DMS53 treated with DMSO at 0.1 percent for 48 hours (cell line): Measurements from ENCODE around the gene ARMH3.

Experiments used
- DNase-seq: peaks from one replicate; lab custom pipeline; 2025; ENCODE audit not compliant: unreplicated experiment; lab: John Stamatoyannopoulos, UW

The ARMH3 gene

GRCh38 chr10:101901340-101901739, 154.6 kb downstream of the ARMH3 start:
- DNase-seq = no peak

GRCh38 chr10:101897633-101898032, 158.3 kb downstream of the ARMH3 start:
- no peak for DNase-seq

- DNase-seq = no peak
Observed at GRCh38 chr10:101896225-101896877, 159.6 kb downstream of the ARMH3 start.

GRCh38 chr10:101895781-101896180, 160.2 kb downstream of the ARMH3 start:
- no peak for DNase-seq

- no peak for DNase-seq
Observed at GRCh38 chr10:101894742-101895141, 161.2 kb downstream of the ARMH3 start.

- DNase-seq = no peak
Observed at GRCh38 chr10:101894266-101894665, 161.7 kb downstream of the ARMH3 start.

- no peak for DNase-seq
Observed at GRCh38 chr10:101893510-101894120, 162.4 kb downstream of the ARMH3 start.

GRCh38 chr10:101892782-101893391, 163.1 kb downstream of the ARMH3 start:
- no peak for DNase-seq

GRCh38 chr10:101889256-101890210, 166.4 kb downstream of the ARMH3 start:
- DNase-seq = peak; percentile 63

GRCh38 chr10:101888251-101888949, 167.6 kb downstream of the ARMH3 start:
- DNase-seq = no peak

GRCh38 chr10:101887775-101888174, 168.2 kb downstream of the ARMH3 start:
- no peak for DNase-seq

GRCh38 chr10:101886521-101887312, 169.3 kb downstream of the ARMH3 start:
- no peak for DNase-seq

GRCh38 chr10:101881036-101881774, 174.8 kb downstream of the ARMH3 start:
- no peak for DNase-seq

- no peak for DNase-seq
Observed at GRCh38 chr10:101880232-101880573, 175.8 kb downstream of the ARMH3 start.

- DNase-seq = no peak
Observed at GRCh38 chr10:101879456-101880231, 176.3 kb downstream of the ARMH3 start.

- DNase-seq = no peak
Observed at GRCh38 chr10:101878869-101879268, 177.1 kb downstream of the ARMH3 start.

GRCh38 chr10:101875068-101875688, 180.8 kb downstream of the ARMH3 start:
- no peak for DNase-seq

- DNase-seq = no peak
Observed at GRCh38 chr10:101874252-101874651, 181.7 kb downstream of the ARMH3 start.
